ENCODE data around the gene AEBP2.

Gene AEBP2

GRCh38 chr12:19447386-19447785 is 8.1 kb downstream of the AEBP2 start:
- TF ChIP-seq EZH2phosphoT487 (IDR thresholded peaks at IDR 0.05; ENCODE audit: low read length) (no peak), CTCF (IDR thresholded peaks at IDR 0.05; ENCODE audit: low read length) (no peak), EZH2 (optimal IDR thresholded peaks at IDR 0.05; ENCODE audit: low read depth, low read length) (no peak)
- Histone ChIP-seq H4K20me1 (ENCODE audit: insufficient read depth, low read length) (peaks cover 7% of the 10 kb centered on the region), H3K4me3 (ENCODE audit: low read length) (no peak overlapping the region), H3K4me2 (ENCODE audit: low read depth, low read length) (no peak overlapping the region), H3K36me3 (replicated peaks; ENCODE audit: insufficient read depth, low read length) (no peaks in the 10 kb centered on the region), H3K27ac (ENCODE audit: low read length) (no peak overlapping the region), H3K9me3 (replicated peaks; ENCODE audit: insufficient read depth, low read length) (no peaks in the 10 kb centered on the region), H3K79me2 (ENCODE audit: low read length) (peaks cover 98% of the 10 kb centered on the region), H2AFZ (ENCODE audit: low read length) (no peak overlapping the region), H3K9me2 (replicated peaks; ENCODE audit: insufficient read depth, low read length) (no peaks in the 10 kb centered on the region), H3K9ac (ENCODE audit: low read length) (no peak overlapping the region), H3F3A (ENCODE audit: insufficient read depth, low read length) (no peaks in the 10 kb centered on the region), H3K27me3 (replicated peaks; ENCODE audit: insufficient read depth, low read length) (no peaks in the 10 kb centered on the region), H3K4me1 (ENCODE audit: low read length) (no peaks in the 10 kb centered on the region)
- no peak for DNase-seq

- Histone ChIP-seq H3K79me2 (ENCODE audit: low read length) (peaks cover 98% of the 10 kb centered on the region), H3K27ac (ENCODE audit: low read length) (no peak overlapping the region), H3K9ac (ENCODE audit: low read length) (no peak overlapping the region), H3K36me3 (replicated peaks; ENCODE audit: insufficient read depth, low read length) (no peaks in the 10 kb centered on the region), H2AFZ (ENCODE audit: low read length) (no peak overlapping the region), H3K4me2 (ENCODE audit: low read depth, low read length) (no peak overlapping the region), H3F3A (ENCODE audit: insufficient read depth, low read length) (no peaks in the 10 kb centered on the region), H3K27me3 (replicated peaks; ENCODE audit: insufficient read depth, low read length) (no peaks in the 10 kb centered on the region), H3K9me2 (replicated peaks; ENCODE audit: insufficient read depth, low read length) (no peaks in the 10 kb centered on the region), H4K20me1 (ENCODE audit: insufficient read depth, low read length) (peaks cover 7% of the 10 kb centered on the region), H3K9me3 (replicated peaks; ENCODE audit: insufficient read depth, low read length) (no peaks in the 10 kb centered on the region), H3K4me1 (ENCODE audit: low read length) (no peaks in the 10 kb centered on the region), H3K4me3 (ENCODE audit: low read length) (no peak overlapping the region)
- TF ChIP-seq EZH2 (optimal IDR thresholded peaks at IDR 0.05; ENCODE audit: low read depth, low read length) (no peak), EZH2phosphoT487 (IDR thresholded peaks at IDR 0.05; ENCODE audit: low read length) (no peak), CTCF (IDR thresholded peaks at IDR 0.05; ENCODE audit: low read length) (no peak)
- DNase-seq, result no peak
Measured at GRCh38 chr12:19449814-19450213, 10.5 kb downstream of the AEBP2 start.

- H3K4me2 ChIP-seq (ENCODE audit: low read depth, low read length), result no peak overlapping the region
Measured at GRCh38 chr12:19450362-19450761, 11.1 kb downstream of the AEBP2 start.

More at GRCh38 chr12:19450362-19450761, 11.1 kb downstream of the AEBP2 start:
- TF ChIP-seq EZH2phosphoT487 (IDR thresholded peaks at IDR 0.05; ENCODE audit: low read length), result no peak
- no peak for TF ChIP-seq CTCF (IDR thresholded peaks at IDR 0.05; ENCODE audit: low read length)
- TF ChIP-seq EZH2 (optimal IDR thresholded peaks at IDR 0.05; ENCODE audit: low read depth, low read length), result no peak
- no peaks in the 10 kb centered on the region for H3K9me2 ChIP-seq (replicated peaks; ENCODE audit: insufficient read depth, low read length)
- no peak overlapping the region for H2AFZ ChIP-seq (ENCODE audit: low read length)
- no peak for DNase-seq
- no peak overlapping the region for H3K9ac ChIP-seq (ENCODE audit: low read length)
- no peaks in the 10 kb centered on the region for H3K4me1 ChIP-seq (ENCODE audit: low read length)
- peaks cover 98% of the 10 kb centered on the region for H3K79me2 ChIP-seq (ENCODE audit: low read length)
- no peaks in the 10 kb centered on the region for H3K27me3 ChIP-seq (replicated peaks; ENCODE audit: insufficient read depth, low read length)
- no peaks in the 10 kb centered on the region for H3K9me3 ChIP-seq (replicated peaks; ENCODE audit: insufficient read depth, low read length)
- H3F3A ChIP-seq (ENCODE audit: insufficient read depth, low read length), result no peaks in the 10 kb centered on the region
- no peak overlapping the region for H3K4me3 ChIP-seq (ENCODE audit: low read length)
- peaks cover 7% of the 10 kb centered on the region for H4K20me1 ChIP-seq (ENCODE audit: insufficient read depth, low read length)
- H3K36me3 ChIP-seq (replicated peaks; ENCODE audit: insufficient read depth, low read length), result no peaks in the 10 kb centered on the region
- H3K27ac ChIP-seq (ENCODE audit: low read length), result no peak overlapping the region
